PC-9 (cell line): ENCODE data around the gene GNAQ. TPM values are rescaled to one million over a fixed set of nuclear protein-coding genes. Genes with fewer than 3 reads are reported as not detected.
A peak's percentile ranks its signal among the peaks of the same experiment; 100 is the strongest.

Experiments used
- BruUV-seq: library from RNA; stranded (reverse); fragments of 400-500 nt; replicated peaks from 2 replicates; lab custom pipeline; 2021; lab: Mats Ljungman, UMichigan
- CTCF ChIA-PET: fragments of 300-600 bp; sonication (Branson Sonifier 250); formaldehyde crosslinking; loops from one replicate; lab custom pipeline; 2022; ENCODE audit warnings: antibody characterized with exemption; lab: Charles Lee
- POLR2A ChIA-PET: fragments of 300-600 bp; sonication (Branson Sonifier 250); formaldehyde crosslinking; loops from one replicate; lab custom pipeline; 2022; ENCODE audit warnings: antibody characterized with exemption; ENCODE audit not compliant: unreplicated experiment; lab: Charles Lee
- DNase-seq, 2 experiments: peaks; one replicate each; pipeline versions ENCODE4 v3.0.0 to v3.0.0-alpha.2; 2015 to 2022; ENCODE audit warnings: mixed read lengths in 1 of 2
- H2AFZ ChIP-seq: fragments of 200-600 bp; sonication (generic); 2 replicates; pipeline ENCODE4 v1.8.1; 2017; ENCODE audit warnings: antibody characterized with exemption
- H3F3A ChIP-seq: fragments of 200-600 bp; sonication (generic); 2 replicates; pipeline ENCODE4 v1.8.1; 2017; ENCODE audit warnings: antibody characterized with exemption, mild to moderate bottlenecking, low read depth; ENCODE audit not compliant: insufficient read depth
- H3K27ac ChIP-seq: fragments of 200-600 bp; sonication (generic); 2 replicates; pipeline ENCODE4 v1.6.1; 2016; ENCODE audit warnings: mixed run types
- H3K27me3 ChIP-seq: fragments of 200-600 bp; sonication (generic); 2 replicates; pipeline ENCODE4 v1.6.1; 2016; ENCODE audit warnings: low read depth, mixed run types; ENCODE audit not compliant: insufficient read depth
- H3K36me3 ChIP-seq: fragments of 200-600 bp; sonication (generic); 2 replicates; pipeline ENCODE4 v1.6.1; 2016; ENCODE audit warnings: low read depth, mixed run types
- H3K4me1 ChIP-seq: fragments of 200-600 bp; sonication (generic); replicated peaks from 2 replicates; pipeline ENCODE4 v1.6.1; 2016; ENCODE audit warnings: mixed run types; ENCODE audit not compliant: insufficient read depth
- H3K4me2 ChIP-seq: fragments of 200-600 bp; sonication (generic); 2 replicates; pipeline ENCODE4 v1.6.1; 2017; ENCODE audit warnings: mixed run types
- H3K4me3 ChIP-seq: fragments of 200-600 bp; sonication (generic); 2 replicates; pipeline ENCODE4 v1.6.1; 2016; ENCODE audit warnings: mixed run types
- H3K79me2 ChIP-seq: fragments of 200-600 bp; sonication (generic); 2 replicates; pipeline ENCODE4 v1.6.1; 2017; ENCODE audit warnings: low read depth, mixed run types
- H3K9me2 ChIP-seq: fragments of 200-600 bp; sonication (generic); 2 replicates; pipeline ENCODE4 v1.8.1; 2017; ENCODE audit warnings: mild to moderate bottlenecking; ENCODE audit not compliant: insufficient read depth
- H3K9me3 ChIP-seq: fragments of 200-600 bp; sonication (generic); 2 replicates; pipeline ENCODE4 v1.8.1; 2016; ENCODE audit warnings: low read depth; ENCODE audit not compliant: insufficient read depth
- H4K20me1 ChIP-seq: fragments of 200-600 bp; sonication (generic); 2 replicates; pipeline ENCODE4 v1.8.1; 2017; ENCODE audit not compliant: insufficient read depth
- CTCF ChIP-seq: fragments of 200-600 bp; sonication (generic); conservative IDR thresholded peaks from 2 replicates; pipeline ENCODE4 v1.6.1; 2017; ENCODE audit warnings: mixed run types, antibody characterized with exemption, mild to moderate bottlenecking, moderate library complexity
- EZH2 ChIP-seq: fragments of 200-600 bp; sonication (generic); IDR thresholded peaks from 2 replicates; pipeline ENCODE4 v1.8.0; 2017; ENCODE audit warnings: antibody characterized with exemption, low read depth
- intact Hi-C: fragments of 100-400 bp; cut with micrococcal nuclease; formaldehyde crosslinking; loops from one replicate; pipeline ENCODE4 v1.10.0; 2022; ENCODE audit not compliant: unreplicated experiment
- total RNA-seq: library from RNA; stranded (reverse); gene quantifications from 2 replicates; pipeline ENCODE4 v1.2.3, GENCODE V29; 2021

GNAQ gene
- total RNA-seq, 1 experiment from 2014 or later, result 51.6 TPM

- BruUV-seq, result no TSS peak
- no peaks in the 10 kb centered on the region for H4K20me1 ChIP-seq
- intact Hi-C loops, result no loop called here
- no peak overlapping the region for H3K27ac ChIP-seq
- H2AFZ ChIP-seq, result no peak overlapping the region
- H3K4me2 ChIP-seq, result no peak overlapping the region
- H3K9me3 ChIP-seq, result no peaks in the 10 kb centered on the region
- no peak overlapping the region for H3K4me3 ChIP-seq
- H3K4me1 ChIP-seq, result peaks cover 20% of the 10 kb centered on the region
- H3K27me3 ChIP-seq, result no peaks in the 10 kb centered on the region
- TF ChIP-seq EZH2, result no peak
- TF ChIP-seq CTCF, result no peak
- H3K36me3 ChIP-seq, result no peaks in the 10 kb centered on the region
- ChIA-PET POLR2A (no interaction called here), CTCF (no interaction called here)
- peaks cover 30% of the 10 kb centered on the region for H3K79me2 ChIP-seq
- DNase-seq, result no peak
- H3F3A ChIP-seq, result no peaks in the 10 kb centered on the region
- no peaks in the 10 kb centered on the region; the same call in 1 of the 2 replicates for H3K9me2 ChIP-seq
Observed at GRCh38 chr9:77935974-77936373, 95.6 kb downstream of the GNAQ start.

GRCh38 chr9:77935211-77935610 lies 96.4 kb downstream of the GNAQ start:
- Histone ChIP-seq H3K4me2 (no peak overlapping the region), H3K9me3 (no peaks in the 10 kb centered on the region), H3F3A (no peaks in the 10 kb centered on the region), H2AFZ (no peak overlapping the region), H3K4me3 (no peak overlapping the region), H3K4me1 (peaks cover 20% of the 10 kb centered on the region), H3K36me3 (no peaks in the 10 kb centered on the region), H3K79me2 (peaks cover 29% of the 10 kb centered on the region), H3K9me2 (no peaks in the 10 kb centered on the region; the same call in 1 of the 2 replicates), H3K27ac (no peak overlapping the region), H3K27me3 (no peaks in the 10 kb centered on the region), H4K20me1 (no peaks in the 10 kb centered on the region)
- intact Hi-C loops, result no loop called here
- BruUV-seq, result no TSS peak
- ChIA-PET CTCF (no interaction called here), POLR2A (interaction anchor here (0.5 kb wide), 1 partner anchor 51 kb away, joined by 6 read pairs; no protein-coding TSS in a partner anchor)
- DNase-seq, result no peak
- TF ChIP-seq EZH2 (no peak), CTCF (no peak)

- Histone ChIP-seq H3F3A (no peaks in the 10 kb centered on the region), H3K27ac (no peak overlapping the region), H3K9me2 (no peaks in the 10 kb centered on the region), H3K4me1 (peaks cover 16% of the 10 kb centered on the region), H3K79me2 (peaks cover 24% of the 10 kb centered on the region), H2AFZ (no peak overlapping the region), H3K36me3 (no peaks in the 10 kb centered on the region), H3K4me3 (no peak overlapping the region), H3K9me3 (no peaks in the 10 kb centered on the region), H3K4me2 (no peak overlapping the region), H3K27me3 (no peaks in the 10 kb centered on the region), H4K20me1 (no peaks in the 10 kb centered on the region)
- ChIA-PET POLR2A (interaction anchor here (0.6 kb wide), 1 partner anchor 15 kb away, joined by 3 read pairs; no protein-coding TSS in a partner anchor), CTCF (no interaction called here)
- DNase-seq, result no peak
- intact Hi-C loops, result no loop called here
- BruUV-seq, result no TSS peak
- no peak for TF ChIP-seq EZH2
Observed at GRCh38 chr9:77933976-77934375, 97.6 kb downstream of the GNAQ start.

- H3K4me1 ChIP-seq, result peaks cover 16% of the 10 kb centered on the region
- no peaks in the 10 kb centered on the region for H3K9me2 ChIP-seq
- H3K27me3 ChIP-seq, result no peaks in the 10 kb centered on the region
- peak overlapping the region; percentile 54; the same call in 1 of the 2 replicates for H3K4me2 ChIP-seq
- H4K20me1 ChIP-seq, result no peaks in the 10 kb centered on the region
- peaks cover 24% of the 10 kb centered on the region for H3K79me2 ChIP-seq
- POLR2A ChIA-PET, result no interaction called here
- no peaks in the 10 kb centered on the region for H3K36me3 ChIP-seq
- intact Hi-C loops, result no loop called here
- no peaks in the 10 kb centered on the region for H3K9me3 ChIP-seq
- no TSS peak for BruUV-seq
- TF ChIP-seq CTCF, result no peak
- no peak for TF ChIP-seq EZH2
- H2AFZ ChIP-seq, result no peak overlapping the region
- CTCF ChIA-PET, result no interaction called here
- peak; percentile 37 to 67 for DNase-seq
- 0 out of 2 replicates have a peak overlapping the region, but pooled peaks have one; percentile 12 for H3K27ac ChIP-seq
- H3F3A ChIP-seq, result no peaks in the 10 kb centered on the region
- no peak overlapping the region for H3K4me3 ChIP-seq
Observed at GRCh38 chr9:77933019-77933418, 98.6 kb downstream of the GNAQ start.
